CD4-positive, alpha-beta T cell treated with Interleukin-15 for 1 hour (primary cell): ENCODE measurements around the gene ARHGAP22.
"Not testable (repeated sequence)": the region's sequence is repeated elsewhere in the genome, so short reads cannot be mapped to it uniquely, and the experiment has no call there.

Experiments
- DNase-seq: peaks from one replicate; pipeline ENCODE4 v3.0.0-alpha.2; 2020

Gene ARHGAP22, protein sequence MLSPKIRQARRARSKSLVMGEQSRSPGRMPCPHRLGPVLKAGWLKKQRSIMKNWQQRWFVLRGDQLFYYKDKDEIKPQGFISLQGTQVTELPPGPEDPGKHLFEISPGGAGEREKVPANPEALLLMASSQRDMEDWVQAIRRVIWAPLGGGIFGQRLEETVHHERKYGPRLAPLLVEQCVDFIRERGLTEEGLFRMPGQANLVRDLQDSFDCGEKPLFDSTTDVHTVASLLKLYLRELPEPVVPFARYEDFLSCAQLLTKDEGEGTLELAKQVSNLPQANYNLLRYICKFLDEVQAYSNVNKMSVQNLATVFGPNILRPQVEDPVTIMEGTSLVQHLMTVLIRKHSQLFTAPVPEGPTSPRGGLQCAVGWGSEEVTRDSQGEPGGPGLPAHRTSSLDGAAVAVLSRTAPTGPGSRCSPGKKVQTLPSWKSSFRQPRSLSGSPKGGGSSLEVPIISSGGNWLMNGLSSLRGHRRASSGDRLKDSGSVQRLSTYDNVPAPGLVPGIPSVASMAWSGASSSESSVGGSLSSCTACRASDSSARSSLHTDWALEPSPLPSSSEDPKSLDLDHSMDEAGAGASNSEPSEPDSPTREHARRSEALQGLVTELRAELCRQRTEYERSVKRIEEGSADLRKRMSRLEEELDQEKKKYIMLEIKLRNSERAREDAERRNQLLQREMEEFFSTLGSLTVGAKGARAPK

GRCh38 chr10:48604991-48605508 is at the start of gene ARHGAP22:
Gene ARHGAP22, minus strand, starts transcription at chr10:48605073. Its CDS starts 277 bp downstream, at chr10:48604796.
- peak; percentile 29 for DNase-seq

- no peak for DNase-seq
Measured at GRCh38 chr10:48653944-48654698, 49.2 kb upstream of the ARHGAP22 start.

DNA sequence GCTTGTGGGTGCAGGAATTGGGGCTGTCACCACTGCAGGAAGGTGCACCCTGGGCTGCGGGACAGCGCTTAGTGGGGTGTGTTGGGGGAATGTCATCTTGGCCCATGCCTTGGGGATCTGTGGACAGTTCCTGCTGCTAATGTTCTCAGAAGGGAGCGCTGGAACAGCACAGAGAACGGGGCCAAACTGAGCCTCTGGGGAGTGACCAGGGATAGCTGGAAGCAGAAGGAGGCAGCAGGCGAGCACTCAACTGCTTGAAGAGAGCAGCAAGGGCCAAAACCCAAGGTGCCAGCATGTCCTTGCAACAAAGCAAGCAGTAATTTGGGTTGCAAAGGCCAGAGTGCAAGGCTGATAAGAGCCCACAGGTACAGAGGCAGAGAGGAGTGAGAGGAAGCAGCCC is 48.5 kb upstream of the ARHGAP22 start:
- no peak for DNase-seq

GRCh38 chr10:48652344-48652743 is 47.5 kb upstream of the ARHGAP22 start:
- DNase-seq, result no peak

DNA sequence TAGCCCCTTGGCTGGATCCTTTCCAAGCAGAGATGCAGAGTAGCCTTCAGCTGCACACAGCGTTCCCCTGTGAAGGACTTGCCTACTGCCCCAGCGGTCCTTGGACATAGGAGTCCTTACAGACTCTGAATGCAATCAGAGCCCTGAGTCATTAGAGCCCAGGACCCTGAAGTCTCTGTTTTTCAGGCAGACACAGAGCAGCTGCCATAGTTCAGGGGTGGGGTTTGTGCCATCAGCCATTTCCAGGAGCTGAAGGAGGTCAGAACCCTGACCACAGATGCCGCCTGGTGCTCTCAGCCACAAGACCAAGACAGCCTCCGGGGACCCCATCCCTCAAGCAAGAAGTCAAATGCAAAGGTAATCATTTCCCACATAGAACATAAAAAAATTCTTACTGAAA is 47.0 kb upstream of the ARHGAP22 start:
- no peak for DNase-seq

- no peak for DNase-seq
Measured at GRCh38 chr10:48651293-48651692, 46.4 kb upstream of the ARHGAP22 start.

GRCh38 chr10:48649349-48649944 is 44.6 kb upstream of the ARHGAP22 start:
- no peak for DNase-seq

GRCh38 chr10:48648172-48648942 is 43.5 kb upstream of the ARHGAP22 start:
- DNase-seq, result no peak

GRCh38 chr10:48647073-48647472 is 42.2 kb upstream of the ARHGAP22 start:
- not testable (repeated sequence) for DNase-seq

DNA sequence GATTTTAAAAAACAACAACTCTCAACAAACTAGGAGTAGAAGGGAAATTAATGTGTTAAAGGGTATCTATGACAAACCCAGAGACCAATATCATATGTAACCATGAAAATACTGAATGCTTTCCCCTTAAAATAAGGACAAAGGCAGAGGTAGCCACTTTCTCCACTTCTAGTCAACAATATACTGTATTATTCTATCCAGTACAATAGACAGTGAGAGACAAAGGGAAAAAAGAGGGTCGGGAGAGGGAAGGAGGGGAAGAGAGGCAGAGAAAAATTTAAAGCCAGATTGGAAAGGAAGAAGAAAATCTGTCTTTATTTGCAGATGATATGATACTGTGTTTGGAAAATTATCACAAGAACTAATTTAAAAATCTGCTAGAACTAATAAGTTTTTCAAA is 40.7 kb upstream of the ARHGAP22 start:
- no peak for DNase-seq

- not testable (repeated sequence) for DNase-seq
Measured at GRCh38 chr10:48641099-48641690, 36.3 kb upstream of the ARHGAP22 start.

DNA sequence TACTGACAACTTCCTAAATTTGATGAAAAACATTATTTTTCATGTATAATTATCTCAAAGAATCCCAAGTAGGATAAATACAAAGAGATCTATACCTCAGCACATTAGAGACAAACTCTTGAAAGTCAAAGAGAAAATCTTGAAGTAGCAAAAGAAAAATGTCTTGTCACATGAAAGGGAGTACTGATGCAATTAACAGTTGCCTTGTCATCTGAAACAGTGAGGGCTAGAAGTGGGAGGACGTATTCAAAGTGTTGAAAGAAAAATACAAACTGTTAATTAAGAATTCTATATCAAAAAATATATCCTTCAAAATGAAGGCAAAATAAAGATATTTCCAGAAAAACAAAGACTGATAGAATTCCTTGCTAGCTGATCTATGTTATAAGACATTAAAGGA is 35.5 kb upstream of the ARHGAP22 start:
- DNase-seq, result no peak

DNA sequence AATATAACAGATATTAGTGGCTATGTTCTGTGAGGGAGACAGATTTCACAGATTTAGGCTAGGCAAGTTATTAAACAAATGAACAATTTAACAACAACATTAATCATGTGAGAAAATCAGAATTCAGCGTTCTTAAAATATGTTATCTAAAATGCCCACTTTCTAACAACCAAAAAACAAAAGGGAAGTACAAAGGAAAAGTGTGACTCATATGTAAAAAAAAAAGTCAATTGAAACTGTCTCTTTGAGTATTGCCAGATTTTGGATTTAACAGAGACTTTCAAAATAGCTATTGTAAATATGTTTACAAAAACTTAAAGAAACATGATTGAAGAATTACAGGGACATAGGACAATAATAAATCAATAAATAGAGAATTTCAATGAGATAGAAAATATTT is 34.8 kb upstream of the ARHGAP22 start:
- DNase-seq, result no peak

DNA sequence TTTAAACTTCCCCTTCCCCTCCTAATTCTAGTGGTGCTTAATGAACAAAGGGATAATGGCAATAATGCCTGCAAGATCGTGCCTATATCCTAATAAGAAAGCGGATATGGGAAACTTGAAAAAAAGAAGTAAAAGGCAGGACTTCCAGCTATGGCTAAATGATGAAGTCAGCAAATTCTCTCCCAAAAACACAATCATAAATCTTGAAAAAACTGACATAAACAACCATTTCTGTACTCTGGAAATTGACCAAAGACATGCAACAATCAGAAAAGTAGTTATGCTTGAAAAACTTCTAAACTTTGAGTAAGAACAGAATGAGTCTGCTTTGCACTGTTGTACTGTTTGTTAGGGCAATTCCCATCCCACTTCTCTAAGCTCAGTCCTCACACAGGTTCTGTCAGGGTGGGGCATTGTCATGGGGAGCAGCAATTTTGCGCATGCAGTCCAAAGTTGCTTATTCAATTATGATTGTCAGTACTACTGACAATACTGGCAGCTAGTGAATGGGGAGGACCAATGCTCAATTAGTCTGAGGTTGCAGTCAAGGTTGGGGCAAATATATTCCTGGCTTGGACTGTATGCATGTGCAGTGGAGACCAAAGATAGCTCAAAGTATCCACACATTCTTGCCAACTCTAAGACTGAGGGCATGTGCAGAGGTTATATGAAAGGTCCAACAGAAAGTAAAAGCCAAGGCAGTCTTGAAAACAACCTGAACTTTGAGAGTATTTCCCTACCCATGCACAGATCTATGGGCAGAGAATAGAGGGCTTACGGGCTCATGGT is 34.1 kb upstream of the ARHGAP22 start:
- no peak for DNase-seq

GRCh38 chr10:48638158-48638557 is 33.3 kb upstream of the ARHGAP22 start:
- no peak for DNase-seq

- no peak for DNase-seq
Measured at GRCh38 chr10:48636901-48637300, 32.0 kb upstream of the ARHGAP22 start.

DNA sequence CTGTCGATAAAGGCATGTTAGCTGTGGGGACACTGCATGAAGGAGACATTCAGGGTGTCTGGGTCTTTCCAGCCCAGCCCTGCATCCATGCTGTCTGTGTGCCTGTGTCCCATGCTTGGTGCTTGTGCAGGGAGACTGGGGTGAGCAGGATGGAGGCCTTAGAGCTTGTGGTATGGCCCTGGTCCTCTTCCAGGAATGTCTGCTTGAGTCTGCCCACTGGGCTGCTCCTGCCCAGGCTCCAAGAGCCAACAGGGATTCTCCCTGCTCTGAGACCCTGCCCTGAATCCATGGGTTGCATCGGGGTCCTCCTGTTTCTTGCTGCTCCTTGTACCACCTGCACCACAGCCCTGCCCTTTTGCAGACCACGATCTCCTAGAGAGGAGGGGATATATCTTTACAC is 31.4 kb upstream of the ARHGAP22 start:
- DNase-seq, result no peak

- no peak for DNase-seq
Measured at GRCh38 chr10:48634984-48635557, 30.2 kb upstream of the ARHGAP22 start.

DNA sequence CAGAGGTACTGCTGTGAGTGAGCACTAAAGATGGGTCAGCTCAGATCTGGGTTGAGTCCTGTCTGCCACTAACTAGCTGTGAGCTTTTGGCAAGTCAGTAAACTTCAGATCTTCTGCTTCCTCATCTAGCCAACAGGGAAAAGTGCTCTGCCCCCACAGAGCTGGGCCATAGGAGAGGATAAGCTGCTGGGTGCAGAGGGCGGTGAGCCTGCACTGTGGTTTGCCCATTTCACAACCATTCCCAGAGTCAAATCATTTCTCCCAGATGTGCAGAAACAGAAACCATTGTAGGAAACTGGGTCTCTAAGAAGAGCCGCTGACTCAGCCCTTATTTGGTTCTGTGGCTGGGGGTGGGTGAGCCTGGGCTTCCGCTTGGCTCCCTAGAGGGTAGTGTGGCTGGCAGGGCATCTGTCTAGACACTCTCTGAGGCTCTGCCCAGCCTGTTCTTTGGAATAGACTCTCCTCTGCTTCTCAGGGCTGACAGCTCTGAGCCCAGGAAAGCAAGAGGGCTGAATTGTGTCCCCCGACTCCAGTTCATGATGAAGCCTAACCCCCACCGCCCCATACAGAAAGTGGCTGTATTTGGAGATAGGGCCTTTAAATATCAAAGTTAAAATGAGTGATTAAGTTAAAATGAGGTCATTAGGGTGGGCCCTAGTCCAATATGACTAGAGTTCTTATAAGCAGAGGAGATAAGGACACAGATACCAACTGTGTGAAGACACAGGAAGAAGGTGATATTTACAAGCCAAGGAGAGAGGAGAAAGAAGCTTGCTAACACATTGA is 29.5 kb upstream of the ARHGAP22 start:
- peak; percentile 71 for DNase-seq
